ENCODE data around the gene RPS27L. TPM values are rescaled to one million over a fixed set of nuclear protein-coding genes. Genes with fewer than 3 reads are reported as not detected.

RPS27L gene
- total and polyA plus RNA-seq, 2 of the 8 experiments (the other 6 are each of a cell fraction or from before 2014, with no cell fraction given) = 115 to 143 TPM

DNA sequence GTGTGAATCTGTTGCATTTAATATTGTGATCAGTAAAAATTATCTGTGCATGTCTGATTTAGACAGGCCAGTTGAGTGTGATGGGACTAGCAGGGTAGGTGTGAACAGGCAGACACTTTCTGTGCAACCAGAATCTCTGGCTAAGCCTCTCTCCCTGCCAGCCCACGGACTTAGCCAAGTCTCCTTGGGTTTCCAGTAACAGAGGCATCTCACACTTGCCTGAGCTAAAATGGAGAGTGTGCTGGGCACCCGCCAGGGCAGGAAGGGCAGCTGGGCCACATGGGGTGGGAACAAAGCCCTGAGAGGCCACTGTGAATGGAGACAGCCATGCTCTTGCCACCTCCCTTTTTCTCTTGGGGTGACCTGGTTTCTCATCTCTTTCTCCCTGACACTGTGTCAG is 12.5 kb upstream of the RPS27L start (continued):
- TF ChIP-seq, protein P1, sequence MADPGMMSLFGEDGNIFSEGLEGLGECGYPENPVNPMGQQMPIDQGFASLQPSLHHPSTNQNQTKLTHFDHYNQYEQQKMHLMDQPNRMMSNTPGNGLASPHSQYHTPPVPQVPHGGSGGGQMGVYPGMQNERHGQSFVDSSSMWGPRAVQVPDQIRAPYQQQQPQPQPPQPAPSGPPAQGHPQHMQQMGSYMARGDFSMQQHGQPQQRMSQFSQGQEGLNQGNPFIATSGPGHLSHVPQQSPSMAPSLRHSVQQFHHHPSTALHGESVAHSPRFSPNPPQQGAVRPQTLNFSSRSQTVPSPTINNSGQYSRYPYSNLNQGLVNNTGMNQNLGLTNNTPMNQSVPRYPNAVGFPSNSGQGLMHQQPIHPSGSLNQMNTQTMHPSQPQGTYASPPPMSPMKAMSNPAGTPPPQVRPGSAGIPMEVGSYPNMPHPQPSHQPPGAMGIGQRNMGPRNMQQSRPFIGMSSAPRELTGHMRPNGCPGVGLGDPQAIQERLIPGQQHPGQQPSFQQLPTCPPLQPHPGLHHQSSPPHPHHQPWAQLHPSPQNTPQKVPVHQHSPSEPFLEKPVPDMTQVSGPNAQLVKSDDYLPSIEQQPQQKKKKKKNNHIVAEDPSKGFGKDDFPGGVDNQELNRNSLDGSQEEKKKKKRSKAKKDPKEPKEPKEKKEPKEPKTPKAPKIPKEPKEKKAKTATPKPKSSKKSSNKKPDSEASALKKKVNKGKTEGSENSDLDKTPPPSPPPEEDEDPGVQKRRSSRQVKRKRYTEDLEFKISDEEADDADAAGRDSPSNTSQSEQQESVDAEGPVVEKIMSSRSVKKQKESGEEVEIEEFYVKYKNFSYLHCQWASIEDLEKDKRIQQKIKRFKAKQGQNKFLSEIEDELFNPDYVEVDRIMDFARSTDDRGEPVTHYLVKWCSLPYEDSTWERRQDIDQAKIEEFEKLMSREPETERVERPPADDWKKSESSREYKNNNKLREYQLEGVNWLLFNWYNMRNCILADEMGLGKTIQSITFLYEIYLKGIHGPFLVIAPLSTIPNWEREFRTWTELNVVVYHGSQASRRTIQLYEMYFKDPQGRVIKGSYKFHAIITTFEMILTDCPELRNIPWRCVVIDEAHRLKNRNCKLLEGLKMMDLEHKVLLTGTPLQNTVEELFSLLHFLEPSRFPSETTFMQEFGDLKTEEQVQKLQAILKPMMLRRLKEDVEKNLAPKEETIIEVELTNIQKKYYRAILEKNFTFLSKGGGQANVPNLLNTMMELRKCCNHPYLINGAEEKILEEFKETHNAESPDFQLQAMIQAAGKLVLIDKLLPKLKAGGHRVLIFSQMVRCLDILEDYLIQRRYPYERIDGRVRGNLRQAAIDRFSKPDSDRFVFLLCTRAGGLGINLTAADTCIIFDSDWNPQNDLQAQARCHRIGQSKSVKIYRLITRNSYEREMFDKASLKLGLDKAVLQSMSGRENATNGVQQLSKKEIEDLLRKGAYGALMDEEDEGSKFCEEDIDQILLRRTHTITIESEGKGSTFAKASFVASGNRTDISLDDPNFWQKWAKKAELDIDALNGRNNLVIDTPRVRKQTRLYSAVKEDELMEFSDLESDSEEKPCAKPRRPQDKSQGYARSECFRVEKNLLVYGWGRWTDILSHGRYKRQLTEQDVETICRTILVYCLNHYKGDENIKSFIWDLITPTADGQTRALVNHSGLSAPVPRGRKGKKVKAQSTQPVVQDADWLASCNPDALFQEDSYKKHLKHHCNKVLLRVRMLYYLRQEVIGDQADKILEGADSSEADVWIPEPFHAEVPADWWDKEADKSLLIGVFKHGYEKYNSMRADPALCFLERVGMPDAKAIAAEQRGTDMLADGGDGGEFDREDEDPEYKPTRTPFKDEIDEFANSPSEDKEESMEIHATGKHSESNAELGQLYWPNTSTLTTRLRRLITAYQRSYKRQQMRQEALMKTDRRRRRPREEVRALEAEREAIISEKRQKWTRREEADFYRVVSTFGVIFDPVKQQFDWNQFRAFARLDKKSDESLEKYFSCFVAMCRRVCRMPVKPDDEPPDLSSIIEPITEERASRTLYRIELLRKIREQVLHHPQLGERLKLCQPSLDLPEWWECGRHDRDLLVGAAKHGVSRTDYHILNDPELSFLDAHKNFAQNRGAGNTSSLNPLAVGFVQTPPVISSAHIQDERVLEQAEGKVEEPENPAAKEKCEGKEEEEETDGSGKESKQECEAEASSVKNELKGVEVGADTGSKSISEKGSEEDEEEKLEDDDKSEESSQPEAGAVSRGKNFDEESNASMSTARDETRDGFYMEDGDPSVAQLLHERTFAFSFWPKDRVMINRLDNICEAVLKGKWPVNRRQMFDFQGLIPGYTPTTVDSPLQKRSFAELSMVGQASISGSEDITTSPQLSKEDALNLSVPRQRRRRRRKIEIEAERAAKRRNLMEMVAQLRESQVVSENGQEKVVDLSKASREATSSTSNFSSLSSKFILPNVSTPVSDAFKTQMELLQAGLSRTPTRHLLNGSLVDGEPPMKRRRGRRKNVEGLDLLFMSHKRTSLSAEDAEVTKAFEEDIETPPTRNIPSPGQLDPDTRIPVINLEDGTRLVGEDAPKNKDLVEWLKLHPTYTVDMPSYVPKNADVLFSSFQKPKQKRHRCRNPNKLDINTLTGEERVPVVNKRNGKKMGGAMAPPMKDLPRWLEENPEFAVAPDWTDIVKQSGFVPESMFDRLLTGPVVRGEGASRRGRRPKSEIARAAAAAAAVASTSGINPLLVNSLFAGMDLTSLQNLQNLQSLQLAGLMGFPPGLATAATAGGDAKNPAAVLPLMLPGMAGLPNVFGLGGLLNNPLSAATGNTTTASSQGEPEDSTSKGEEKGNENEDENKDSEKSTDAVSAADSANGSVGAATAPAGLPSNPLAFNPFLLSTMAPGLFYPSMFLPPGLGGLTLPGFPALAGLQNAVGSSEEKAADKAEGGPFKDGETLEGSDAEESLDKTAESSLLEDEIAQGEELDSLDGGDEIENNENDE (IDR thresholded peaks at IDR 0.05; ENCODE audit: insufficient replicate concordance, low read length) = no peak
- no peak for TF ChIP-seq SIX5 (IDR thresholded peaks at IDR 0.05; ENCODE audit: low read depth, low read length)
- no peak for TF ChIP-seq BRCA1 (IDR thresholded peaks at IDR 0.05; ENCODE audit: low read depth, low read length)
- TF ChIP-seq, protein P2, sequence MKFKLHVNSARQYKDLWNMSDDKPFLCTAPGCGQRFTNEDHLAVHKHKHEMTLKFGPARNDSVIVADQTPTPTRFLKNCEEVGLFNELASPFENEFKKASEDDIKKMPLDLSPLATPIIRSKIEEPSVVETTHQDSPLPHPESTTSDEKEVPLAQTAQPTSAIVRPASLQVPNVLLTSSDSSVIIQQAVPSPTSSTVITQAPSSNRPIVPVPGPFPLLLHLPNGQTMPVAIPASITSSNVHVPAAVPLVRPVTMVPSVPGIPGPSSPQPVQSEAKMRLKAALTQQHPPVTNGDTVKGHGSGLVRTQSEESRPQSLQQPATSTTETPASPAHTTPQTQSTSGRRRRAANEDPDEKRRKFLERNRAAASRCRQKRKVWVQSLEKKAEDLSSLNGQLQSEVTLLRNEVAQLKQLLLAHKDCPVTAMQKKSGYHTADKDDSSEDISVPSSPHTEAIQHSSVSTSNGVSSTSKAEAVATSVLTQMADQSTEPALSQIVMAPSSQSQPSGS (IDR thresholded peaks at IDR 0.05; ENCODE audit: low read length) = no peak
- TF ChIP-seq CHD2 (IDR thresholded peaks at IDR 0.05; ENCODE audit: low read length) = no peak
- TF ChIP-seq, protein P3, sequence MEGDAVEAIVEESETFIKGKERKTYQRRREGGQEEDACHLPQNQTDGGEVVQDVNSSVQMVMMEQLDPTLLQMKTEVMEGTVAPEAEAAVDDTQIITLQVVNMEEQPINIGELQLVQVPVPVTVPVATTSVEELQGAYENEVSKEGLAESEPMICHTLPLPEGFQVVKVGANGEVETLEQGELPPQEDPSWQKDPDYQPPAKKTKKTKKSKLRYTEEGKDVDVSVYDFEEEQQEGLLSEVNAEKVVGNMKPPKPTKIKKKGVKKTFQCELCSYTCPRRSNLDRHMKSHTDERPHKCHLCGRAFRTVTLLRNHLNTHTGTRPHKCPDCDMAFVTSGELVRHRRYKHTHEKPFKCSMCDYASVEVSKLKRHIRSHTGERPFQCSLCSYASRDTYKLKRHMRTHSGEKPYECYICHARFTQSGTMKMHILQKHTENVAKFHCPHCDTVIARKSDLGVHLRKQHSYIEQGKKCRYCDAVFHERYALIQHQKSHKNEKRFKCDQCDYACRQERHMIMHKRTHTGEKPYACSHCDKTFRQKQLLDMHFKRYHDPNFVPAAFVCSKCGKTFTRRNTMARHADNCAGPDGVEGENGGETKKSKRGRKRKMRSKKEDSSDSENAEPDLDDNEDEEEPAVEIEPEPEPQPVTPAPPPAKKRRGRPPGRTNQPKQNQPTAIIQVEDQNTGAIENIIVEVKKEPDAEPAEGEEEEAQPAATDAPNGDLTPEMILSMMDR (IDR thresholded peaks at IDR 0.05; ENCODE audit: control extremely low read depth in 1 of 3, insufficient read depth in 1 of 3, low read depth in 1 of 3, low read length in 3 of 3) = no peak
- TF ChIP-seq JUND (IDR thresholded peaks at IDR 0.05; ENCODE audit: low read length) = no peak
- TF ChIP-seq SRF (IDR thresholded peaks at IDR 0.05; ENCODE audit: low read depth, low read length) = no peak

Data from H1 (cell line).